22Rv1 (cell line): Measurements from ENCODE around the gene ZEB2.

Experiments used
- CTCF ChIP-seq: fragments of 450-650 bp; IDR thresholded peaks from 2 replicates; pipeline ENCODE4 v1.5.1; 2017; ENCODE audit warnings: mild to moderate bottlenecking
- ZFX ChIP-seq: fragments of 450-650 bp; IDR thresholded peaks from 2 replicates; pipeline ENCODE4 v1.6.1; 2017; ENCODE audit warnings: antibody characterized with exemption, borderline replicate concordance

GRCh38 chr2:144377914-144378313 is 142.0 kb downstream of the ZEB2 start:
- TF ChIP-seq ZFX (no peak), CTCF (no peak)
